NCI-H2081 treated with DMSO at 0.1 percent for 48 hours (cell line): Measurements from ENCODE around the gene GTF2F2.

ENCODE experiments used
- DNase-seq: peaks from one replicate; lab custom pipeline; 2025; lab: John Stamatoyannopoulos, UW

The GTF2F2 gene

GRCh38 chr13:45122941-45123340 lies 2.6 kb downstream of the GTF2F2 start:
- no peak for DNase-seq

GRCh38 chr13:45132369-45133064 lies 12.2 kb downstream of the GTF2F2 start:
- no peak for DNase-seq

GRCh38 chr13:45133396-45134118 lies 13.2 kb downstream of the GTF2F2 start:
- DNase-seq, result no peak

- no peak for DNase-seq
Measured at GRCh38 chr13:45136741-45137504, 16.6 kb downstream of the GTF2F2 start.

- no peak for DNase-seq
Measured at GRCh38 chr13:45137526-45137925, 17.2 kb downstream of the GTF2F2 start.

- no peak for DNase-seq
Measured at GRCh38 chr13:45138282-45138681, 18.0 kb downstream of the GTF2F2 start.

- DNase-seq, result no peak
Measured at GRCh38 chr13:45141369-45141768, 21.1 kb downstream of the GTF2F2 start.

- DNase-seq, result no peak
Measured at GRCh38 chr13:45142440-45143345, 22.4 kb downstream of the GTF2F2 start.

GRCh38 chr13:45143346-45143751 lies 23.0 kb downstream of the GTF2F2 start:
- no peak for DNase-seq

- DNase-seq, result no peak
Measured at GRCh38 chr13:45149964-45150363, 29.7 kb downstream of the GTF2F2 start.

- no peak for DNase-seq
Measured at GRCh38 chr13:45156565-45157361, 36.5 kb downstream of the GTF2F2 start.

GRCh38 chr13:45162194-45162593 lies 41.9 kb downstream of the GTF2F2 start:
- no peak for DNase-seq

- no peak for DNase-seq
Measured at GRCh38 chr13:45162821-45163220, 42.5 kb downstream of the GTF2F2 start.

GRCh38 chr13:45166858-45167257 lies 46.5 kb downstream of the GTF2F2 start:
- DNase-seq, result no peak

- no peak for DNase-seq
Measured at GRCh38 chr13:45167611-45168554, 47.6 kb downstream of the GTF2F2 start.

GRCh38 chr13:45168555-45168930 lies 48.2 kb downstream of the GTF2F2 start:
- no peak for DNase-seq

- DNase-seq, result no peak
Measured at GRCh38 chr13:45174478-45174877, 54.2 kb downstream of the GTF2F2 start.

GRCh38 chr13:45178349-45179162 lies 58.2 kb downstream of the GTF2F2 start:
- no peak for DNase-seq

GRCh38 chr13:45179428-45179827 lies 59.1 kb downstream of the GTF2F2 start:
- no peak for DNase-seq
